KBM-7 (cell line): ENCODE data around the gene NUAK1.

ENCODE experiments used
- DNase-seq: peaks from one replicate; pipeline ENCODE4 v3.0.0-alpha.2; 2015
- in situ Hi-C: fragments of 300-500 bp; cut with MboI; formaldehyde crosslinking; loops from 2 replicates; pipeline ENCODE4 v1.14.3; 2020; ENCODE audit warnings: low sequenced_read_pairs, low pct_unique_long_range_greater_than_20kb, mixed read lengths

NUAK1 gene

DNA sequence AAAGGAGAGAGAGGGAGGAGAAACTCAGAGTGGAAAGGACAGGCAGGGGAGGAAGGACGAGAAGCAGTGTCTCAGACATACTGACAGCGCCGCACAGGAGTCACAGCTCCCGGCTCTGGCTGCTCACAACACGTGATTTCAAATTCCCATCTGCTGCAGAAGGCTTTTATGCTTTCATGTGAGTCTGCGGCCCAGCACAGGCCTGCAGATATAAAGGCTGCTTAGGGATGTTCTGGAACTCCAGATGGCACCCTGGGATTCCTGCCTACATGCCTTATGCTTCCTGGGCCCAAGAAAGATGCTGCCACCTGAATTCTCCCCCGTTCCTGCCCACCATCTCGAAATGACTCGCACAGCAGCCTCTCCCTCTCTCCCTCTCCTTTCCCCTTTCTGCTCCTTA, 89.6 kb downstream of the NUAK1 start:
- no peak for DNase-seq
- in situ Hi-C loops = no loop called here

DNA sequence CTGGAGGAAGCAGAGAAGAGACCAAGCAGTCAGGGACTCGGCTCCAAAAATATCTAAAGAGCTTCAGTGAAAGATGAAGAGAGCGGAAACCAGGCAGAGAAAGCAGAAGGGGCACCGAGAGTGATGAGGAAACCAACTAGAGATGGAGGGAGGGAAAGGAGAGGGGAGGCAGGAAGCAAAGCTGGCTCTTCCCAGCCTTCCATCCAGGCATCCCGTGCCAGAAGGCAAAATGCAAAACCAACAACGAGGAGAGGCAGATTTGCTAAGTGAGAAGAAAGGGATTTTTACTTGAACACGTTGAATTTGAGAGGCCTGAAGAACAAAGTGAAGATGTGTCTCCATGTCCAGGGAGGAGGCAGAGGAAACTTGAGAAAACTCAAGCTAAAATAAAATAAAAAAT, 90.1 kb downstream of the NUAK1 start:
- DNase-seq = no peak
- in situ Hi-C loops = no loop called here

- in situ Hi-C loops = no loop called here
- DNase-seq = no peak
These were observed 90.7 kb downstream of the NUAK1 start for GRCh38 chr12:106048016-106048415.

- no peak for DNase-seq
These were observed 91.8 kb downstream of the NUAK1 start for GRCh38 chr12:106046947-106047346.

GRCh38 chr12:106046301-106046846, 92.4 kb downstream of the NUAK1 start:
- in situ Hi-C loops = no loop called here

More at GRCh38 chr12:106046947-106047346, 91.8 kb downstream of the NUAK1 start:
- in situ Hi-C loops = no loop called here

DNA sequence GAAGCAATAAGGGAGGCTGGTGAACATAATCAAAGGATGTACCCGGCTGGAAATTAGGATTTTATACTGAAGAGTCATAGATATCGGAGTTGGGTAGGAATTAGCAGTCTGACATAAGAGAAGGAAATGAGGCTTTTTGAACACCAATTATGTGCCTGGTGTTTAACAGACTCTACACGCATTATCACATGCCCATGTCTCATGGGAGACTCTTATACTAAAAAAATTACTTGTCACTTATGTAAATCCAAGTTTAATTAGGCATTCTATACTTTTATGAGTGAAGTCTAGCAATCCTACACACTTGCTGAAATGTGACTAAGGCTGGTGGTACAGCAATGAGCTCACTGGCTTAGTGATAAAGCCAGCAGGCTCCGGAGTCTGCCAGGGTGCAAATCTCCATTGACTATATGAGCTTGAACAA, 93.5 kb downstream of the NUAK1 start:
- in situ Hi-C loops = no loop called here
- DNase-seq = no peak

More at GRCh38 chr12:106046301-106046846, 92.4 kb downstream of the NUAK1 start:
- no peak for DNase-seq

- DNase-seq = no peak
- in situ Hi-C loops = no loop called here
These were observed 94.0 kb downstream of the NUAK1 start for GRCh38 chr12:106044773-106045172.

DNA sequence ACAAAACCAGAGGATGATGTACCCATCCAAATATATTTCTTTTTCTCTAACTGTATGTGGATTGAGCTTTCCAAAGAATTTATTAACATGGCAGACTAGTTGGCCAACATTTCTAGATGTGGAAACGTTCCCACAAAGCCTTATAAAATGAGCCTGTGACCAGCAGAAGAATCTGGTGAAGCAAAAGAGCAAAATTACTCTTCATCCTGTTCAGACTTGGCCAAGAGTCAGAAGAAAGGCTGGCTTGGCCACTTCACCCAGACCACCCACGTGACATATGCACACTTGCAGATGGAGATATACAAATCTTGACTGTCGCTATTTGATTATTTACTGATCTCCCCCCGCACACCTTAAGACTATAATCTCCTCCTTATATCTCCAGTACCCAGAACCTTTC, 96.7 kb downstream of the NUAK1 start:
- in situ Hi-C loops = no loop called here
- no peak for DNase-seq

- in situ Hi-C loops = no loop called here
- no peak for DNase-seq
These were observed 98.2 kb downstream of the NUAK1 start for GRCh38 chr12:106040521-106040920.

- DNase-seq = no peak
- in situ Hi-C loops = no loop called here
These were observed 98.9 kb downstream of the NUAK1 start for GRCh38 chr12:106039646-106040404.

DNA sequence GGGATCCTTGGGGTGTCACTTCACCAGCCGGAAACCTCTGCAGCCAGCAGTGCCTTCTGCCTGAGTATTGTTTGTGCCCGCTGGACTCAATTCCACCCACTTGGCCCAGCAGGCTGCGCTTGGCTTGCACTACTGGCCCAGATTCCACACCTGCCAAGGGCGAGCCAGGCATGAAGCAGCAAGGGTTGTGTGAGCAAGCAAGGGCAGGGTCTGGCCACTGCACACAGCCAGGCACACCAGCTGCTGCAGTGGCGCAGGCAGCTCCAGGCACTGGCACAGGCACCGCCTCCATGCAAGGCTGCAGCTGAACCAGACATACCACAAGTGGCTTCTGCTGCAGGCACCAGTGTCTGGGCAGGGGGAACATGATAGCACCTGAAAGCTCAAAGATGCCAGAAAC, 99.5 kb downstream of the NUAK1 start:
- in situ Hi-C loops = no loop called here

DNA sequence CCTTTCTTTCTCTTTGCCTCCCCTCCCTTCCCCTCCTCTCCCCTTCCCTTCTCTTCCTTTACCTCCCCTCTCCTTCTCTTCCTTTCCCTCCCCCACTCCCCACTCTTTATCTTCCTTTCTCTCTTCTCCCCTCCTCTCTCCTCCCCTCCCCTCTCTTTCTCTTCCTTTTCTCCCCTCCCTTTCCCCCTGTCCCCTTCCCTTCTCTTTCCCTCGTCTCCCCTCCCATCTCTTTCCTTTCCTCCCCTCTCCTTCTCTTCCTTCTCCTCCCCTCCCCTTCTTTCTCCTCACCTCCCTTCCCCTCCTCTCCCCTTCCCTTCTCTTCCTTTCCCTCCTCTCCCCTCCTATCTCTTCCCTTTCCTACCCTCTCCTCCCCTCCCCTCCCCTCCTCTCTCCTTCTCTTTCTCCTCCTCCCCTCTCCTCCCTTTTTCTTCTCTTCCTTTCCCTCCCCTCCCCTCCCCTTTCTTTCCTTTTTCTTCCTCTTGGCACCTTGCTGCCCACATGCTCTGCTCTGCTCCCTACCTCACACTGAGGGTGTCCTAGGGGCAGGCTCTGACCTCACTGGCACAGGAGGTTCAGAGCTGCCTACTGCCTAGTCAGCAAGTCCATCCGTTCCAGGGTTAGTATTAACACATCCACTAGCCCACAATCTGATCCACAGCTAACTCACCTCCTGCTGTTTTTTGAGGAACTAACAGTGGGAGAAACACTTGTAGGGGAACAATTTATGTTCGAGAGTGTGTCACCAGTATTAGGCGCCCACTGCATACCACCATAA, 101.0 kb downstream of the NUAK1 start:
- in situ Hi-C loops = no loop called here
- DNase-seq = no peak

More for the DNA sequence above, 99.5 kb downstream of the NUAK1 start:
- DNase-seq = no peak

DNA sequence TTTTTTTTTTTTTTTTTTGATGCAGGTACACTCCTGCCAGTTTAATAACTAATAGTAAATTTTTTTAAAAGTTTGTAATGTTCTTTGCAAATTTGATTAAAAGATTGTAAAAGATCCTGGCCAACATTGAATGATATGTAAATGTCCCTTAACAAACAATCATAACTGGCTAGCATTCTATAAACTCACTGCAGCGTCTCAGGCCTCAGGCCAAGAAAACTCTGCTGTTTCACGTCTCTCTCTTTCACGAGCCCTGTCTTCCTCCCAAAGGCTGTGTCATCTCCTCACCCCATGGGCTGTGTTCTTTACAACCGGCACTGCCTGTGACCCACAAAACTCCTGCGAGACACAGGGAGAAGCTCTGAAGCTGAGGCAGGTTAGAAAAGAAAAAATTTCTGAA, 103.3 kb downstream of the NUAK1 start:
- DNase-seq = no peak
- in situ Hi-C loops = no loop called here

DNA sequence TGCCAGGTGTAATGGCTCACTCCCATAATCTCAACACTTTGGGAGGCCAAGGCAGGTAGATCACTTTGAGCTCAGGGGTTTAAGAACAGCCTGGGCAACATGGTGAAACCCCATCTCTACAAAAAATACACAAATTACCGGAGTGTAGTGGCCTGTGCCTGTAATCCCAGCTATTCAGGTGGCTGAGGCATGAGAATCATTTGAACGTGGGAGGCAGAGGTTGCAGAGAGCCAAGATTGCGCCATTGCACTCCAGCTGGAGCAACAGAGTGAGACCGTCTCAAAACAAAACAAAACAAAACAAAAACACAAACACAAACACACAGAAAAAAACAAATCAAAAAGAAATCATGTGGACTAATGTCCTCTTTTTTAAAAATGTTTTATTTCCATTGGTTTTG, 104.4 kb downstream of the NUAK1 start:
- in situ Hi-C loops = no loop called here

DNA sequence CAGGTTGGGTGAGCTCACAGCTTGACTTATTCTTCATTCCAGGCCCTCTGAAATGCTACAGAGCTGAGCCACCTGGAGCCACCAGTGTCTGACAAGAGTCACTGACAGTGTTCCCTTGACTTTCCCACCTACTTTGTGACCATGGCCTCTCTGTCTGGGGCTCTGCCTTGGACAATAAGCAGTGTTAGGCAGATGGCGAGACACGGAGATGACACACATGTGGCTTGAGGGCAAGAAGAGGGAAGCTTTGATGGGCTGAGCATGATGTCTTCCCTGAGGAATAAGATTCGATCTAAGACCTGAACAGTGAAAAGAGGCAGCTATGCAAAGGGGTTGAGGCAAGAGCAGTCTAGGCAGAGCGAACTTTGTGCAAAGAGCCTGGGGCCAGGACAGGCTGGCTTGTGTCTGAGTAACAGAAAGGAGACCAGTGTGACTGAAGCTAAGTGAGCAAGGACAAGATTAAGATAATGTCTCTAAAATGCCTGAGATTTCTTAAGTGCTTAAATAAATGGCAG, 105.5 kb downstream of the NUAK1 start:
- in situ Hi-C loops = no loop called here
- DNase-seq = no peak

More for the DNA sequence above, 104.4 kb downstream of the NUAK1 start:
- no peak for DNase-seq

DNA sequence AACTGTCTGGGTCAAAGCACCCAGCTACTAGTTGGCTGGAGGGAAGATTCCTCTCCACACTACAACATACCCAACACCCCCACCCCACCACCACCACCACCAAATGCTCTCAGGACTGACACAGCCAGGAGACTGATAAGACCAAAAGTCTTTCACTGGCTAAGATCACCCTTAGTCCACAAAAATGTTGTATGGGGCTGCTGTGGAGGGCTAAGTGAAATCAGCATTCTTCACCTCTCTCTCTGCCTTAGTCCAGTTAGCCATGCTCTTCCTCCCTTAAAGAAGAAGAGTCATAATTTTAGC, 106.2 kb downstream of the NUAK1 start:
- in situ Hi-C loops = no loop called here
- no peak for DNase-seq

- no peak for DNase-seq
- in situ Hi-C loops = no loop called here
These were observed 106.8 kb downstream of the NUAK1 start for GRCh38 chr12:106031761-106032622.

DNA sequence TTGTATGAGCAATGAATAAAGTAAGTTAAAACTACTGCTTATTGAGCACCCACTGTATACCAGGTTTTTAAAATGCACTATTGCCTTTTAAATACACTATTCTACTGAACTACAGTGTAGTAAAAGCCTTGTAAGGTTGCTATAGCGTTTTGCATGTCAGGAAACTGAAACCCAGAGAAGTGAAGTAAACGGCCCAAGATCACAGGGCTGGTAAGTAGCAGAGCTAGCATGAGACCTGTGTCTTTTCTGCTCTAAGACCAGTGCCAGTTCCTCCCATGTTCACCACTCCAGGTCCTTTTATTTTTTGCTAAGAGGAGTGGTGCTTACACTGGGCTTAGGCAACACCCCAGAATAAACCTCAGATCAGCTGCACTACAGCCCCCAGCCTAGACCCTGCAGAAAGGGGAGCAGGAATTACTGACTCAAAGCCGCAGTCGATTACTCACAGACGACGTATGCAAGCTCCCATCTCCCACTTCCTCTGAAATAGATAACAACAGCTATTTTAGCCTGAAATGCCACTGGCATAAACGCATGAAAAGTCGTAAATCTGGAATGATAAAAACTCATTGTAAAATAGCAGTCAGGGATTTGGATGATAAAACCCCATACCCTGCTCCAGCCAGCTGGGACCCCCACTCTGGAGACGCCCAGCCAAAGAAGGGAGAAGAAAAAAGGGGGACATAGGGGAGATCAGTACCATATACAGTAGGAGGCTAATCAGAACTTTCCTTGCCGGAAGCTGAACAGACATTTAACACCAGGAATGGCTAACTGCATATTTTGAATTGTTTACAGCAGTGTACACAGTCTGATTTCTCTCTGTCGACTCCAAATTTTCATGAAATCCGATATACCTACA, 108.3 kb downstream of the NUAK1 start:
- DNase-seq = no peak
- in situ Hi-C loops = no loop called here
